DOHH2 (cell line): ENCODE results near the gene CHN2.
A peak's percentile ranks its signal among the peaks of the same experiment; 100 is the strongest.

Experiments
- H3F3A ChIP-seq: fragments of 200-600 bp; sonication (generic), shearing (Covaris generic); 2 replicates; pipeline ENCODE4 v1.6.0; 2016; ENCODE audit warnings: antibody characterized with exemption, mild to moderate bottlenecking; ENCODE audit not compliant: control insufficient read depth, insufficient read depth
- H3K27ac ChIP-seq: fragments of 200-600 bp; sonication (generic); 2 replicates; pipeline ENCODE4 v1.5.1; 2014; ENCODE audit warnings: low read depth, mild to moderate bottlenecking, low read length, moderate library complexity
- H3K27me3 ChIP-seq: fragments of 200-600 bp; sonication (generic); 2 replicates; pipeline ENCODE4 v1.6.1; 2014; ENCODE audit warnings: mild to moderate bottlenecking, low read length, mixed read lengths; ENCODE audit not compliant: control insufficient read depth
- H3K36me3 ChIP-seq: fragments of 200-600 bp; sonication (generic); 2 replicates; pipeline ENCODE4 v1.6.1; 2014; ENCODE audit warnings: mild to moderate bottlenecking, low read length, moderate library complexity, mixed read lengths; ENCODE audit not compliant: control insufficient read depth
- H3K4me1 ChIP-seq: fragments of 200-600 bp; sonication (generic); 2 replicates; pipeline ENCODE4 v1.6.1; 2014; ENCODE audit warnings: mild to moderate bottlenecking, low read length, mixed read lengths; ENCODE audit not compliant: control insufficient read depth
- H3K4me2 ChIP-seq: fragments of 200-600 bp; sonication (generic); 2 replicates; pipeline ENCODE4 v1.6.0; 2014; ENCODE audit warnings: mild to moderate bottlenecking, low read length, moderate library complexity
- H3K4me3 ChIP-seq: fragments of 200-600 bp; sonication (generic); 2 replicates; pipeline ENCODE4 v1.5.1; 2014; ENCODE audit warnings: mild to moderate bottlenecking, low read length, mixed read lengths
- H3K79me2 ChIP-seq: fragments of 200-600 bp; sonication (generic); 2 replicates; pipeline ENCODE4 v1.6.1; 2014; ENCODE audit warnings: mild to moderate bottlenecking, low read length, mixed read lengths; ENCODE audit not compliant: control insufficient read depth
- H3K9me2 ChIP-seq: fragments of 200-600 bp; sonication (generic); replicated peaks from 2 replicates; pipeline ENCODE4 v1.6.1; 2014; ENCODE audit warnings: mild to moderate bottlenecking, low read length, mixed read lengths; ENCODE audit not compliant: control insufficient read depth
- H3K9me3 ChIP-seq: fragments of 200-600 bp; sonication (generic); 2 replicates; pipeline ENCODE4 v1.6.1; 2014; ENCODE audit warnings: antibody characterized with exemption, low read length, mixed read lengths; ENCODE audit not compliant: control insufficient read depth, insufficient read depth
- H4K20me1 ChIP-seq: fragments of 200-600 bp; sonication (generic); 2 replicates; pipeline ENCODE4 v1.6.0; 2014; ENCODE audit warnings: low read depth, mild to moderate bottlenecking, antibody characterized with exemption, low read length, moderate library complexity; ENCODE audit not compliant: control insufficient read depth, insufficient read depth
- CTCF ChIP-seq: fragments of 200-600 bp; sonication (generic); IDR thresholded peaks from one replicate; pipeline ENCODE4 v1.5.1; 2014; ENCODE audit warnings: antibody characterized with exemption, mild to moderate bottlenecking, low read depth, low read length; ENCODE audit not compliant: poor library complexity, severe bottlenecking
- EZH2phosphoT487 ChIP-seq: fragments of 200-600 bp; sonication (generic); IDR thresholded peaks from 2 replicates; pipeline ENCODE4 v1.6.1; 2017; ENCODE audit warnings: borderline replicate concordance, mild to moderate bottlenecking, antibody characterized with exemption, low read length, moderate library complexity, mixed read lengths

Gene CHN2

GRCh38 chr7:29242265-29242664 is 47.7 kb downstream of the CHN2 start:
- Histone ChIP-seq H3K9me3 (no peaks in the 10 kb centered on the region), H3K79me2 (no peaks in the 10 kb centered on the region), H3K4me1 (no peaks in the 10 kb centered on the region), H3K9me2 (no peaks in the 10 kb centered on the region), H4K20me1 (no peaks in the 10 kb centered on the region), H3K4me2 (no peak overlapping the region), H3K4me3 (no peak overlapping the region), H3K36me3 (no peaks in the 10 kb centered on the region), H3F3A (no peaks in the 10 kb centered on the region), H3K27ac (no peak overlapping the region), H3K27me3 (peaks cover 2% of the 10 kb centered on the region; the same call in 1 of the 2 replicates)
- TF ChIP-seq CTCF (no peak), EZH2phosphoT487 (no peak)

- H3K79me2 ChIP-seq: no peaks in the 10 kb centered on the region
- H3K27ac ChIP-seq: no peak overlapping the region
- no peaks in the 10 kb centered on the region for H3K9me2 ChIP-seq
- no peak for TF ChIP-seq EZH2phosphoT487
- TF ChIP-seq CTCF: peak; percentile 67
- H4K20me1 ChIP-seq: no peaks in the 10 kb centered on the region
- H3K4me1 ChIP-seq: no peaks in the 10 kb centered on the region
- H3K4me2 ChIP-seq: no peak overlapping the region
- no peaks in the 10 kb centered on the region for H3K36me3 ChIP-seq
- H3K27me3 ChIP-seq: peaks cover 2% of the 10 kb centered on the region; the same call in 1 of the 2 replicates
- H3F3A ChIP-seq: no peaks in the 10 kb centered on the region
- H3K4me3 ChIP-seq: no peak overlapping the region
- no peaks in the 10 kb centered on the region for H3K9me3 ChIP-seq
Measured at GRCh38 chr7:29243910-29244655, 49.5 kb downstream of the CHN2 start.

- no peaks in the 10 kb centered on the region for H3K36me3 ChIP-seq
- TF ChIP-seq EZH2phosphoT487: no peak
- no peak for TF ChIP-seq CTCF
- no peak overlapping the region for H3K27ac ChIP-seq
- H3K4me2 ChIP-seq: no peak overlapping the region
- no peaks in the 10 kb centered on the region for H3K79me2 ChIP-seq
- no peaks in the 10 kb centered on the region for H3F3A ChIP-seq
- H3K9me3 ChIP-seq: no peaks in the 10 kb centered on the region
- no peaks in the 10 kb centered on the region for H3K9me2 ChIP-seq
- H3K4me3 ChIP-seq: no peak overlapping the region
- H3K4me1 ChIP-seq: no peaks in the 10 kb centered on the region
- no peaks in the 10 kb centered on the region for H4K20me1 ChIP-seq
- H3K27me3 ChIP-seq: peaks cover 2% of the 10 kb centered on the region; the same call in 1 of the 2 replicates
Measured at GRCh38 chr7:29247224-29247962, 52.8 kb downstream of the CHN2 start.
